HG03060 (cell line): ENCODE data around the gene TRMT5.

Experiments
- ATAC-seq: cut with Tn5 transposase; IDR thresholded peaks from one replicate; pipeline ENCODE4 v1.9.1; 2021; ENCODE audit warnings: low read depth, moderate number of reproducible peaks; ENCODE audit not compliant: unreplicated experiment

Gene TRMT5, protein sequence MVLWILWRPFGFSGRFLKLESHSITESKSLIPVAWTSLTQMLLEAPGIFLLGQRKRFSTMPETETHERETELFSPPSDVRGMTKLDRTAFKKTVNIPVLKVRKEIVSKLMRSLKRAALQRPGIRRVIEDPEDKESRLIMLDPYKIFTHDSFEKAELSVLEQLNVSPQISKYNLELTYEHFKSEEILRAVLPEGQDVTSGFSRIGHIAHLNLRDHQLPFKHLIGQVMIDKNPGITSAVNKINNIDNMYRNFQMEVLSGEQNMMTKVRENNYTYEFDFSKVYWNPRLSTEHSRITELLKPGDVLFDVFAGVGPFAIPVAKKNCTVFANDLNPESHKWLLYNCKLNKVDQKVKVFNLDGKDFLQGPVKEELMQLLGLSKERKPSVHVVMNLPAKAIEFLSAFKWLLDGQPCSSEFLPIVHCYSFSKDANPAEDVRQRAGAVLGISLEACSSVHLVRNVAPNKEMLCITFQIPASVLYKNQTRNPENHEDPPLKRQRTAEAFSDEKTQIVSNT

DNA sequence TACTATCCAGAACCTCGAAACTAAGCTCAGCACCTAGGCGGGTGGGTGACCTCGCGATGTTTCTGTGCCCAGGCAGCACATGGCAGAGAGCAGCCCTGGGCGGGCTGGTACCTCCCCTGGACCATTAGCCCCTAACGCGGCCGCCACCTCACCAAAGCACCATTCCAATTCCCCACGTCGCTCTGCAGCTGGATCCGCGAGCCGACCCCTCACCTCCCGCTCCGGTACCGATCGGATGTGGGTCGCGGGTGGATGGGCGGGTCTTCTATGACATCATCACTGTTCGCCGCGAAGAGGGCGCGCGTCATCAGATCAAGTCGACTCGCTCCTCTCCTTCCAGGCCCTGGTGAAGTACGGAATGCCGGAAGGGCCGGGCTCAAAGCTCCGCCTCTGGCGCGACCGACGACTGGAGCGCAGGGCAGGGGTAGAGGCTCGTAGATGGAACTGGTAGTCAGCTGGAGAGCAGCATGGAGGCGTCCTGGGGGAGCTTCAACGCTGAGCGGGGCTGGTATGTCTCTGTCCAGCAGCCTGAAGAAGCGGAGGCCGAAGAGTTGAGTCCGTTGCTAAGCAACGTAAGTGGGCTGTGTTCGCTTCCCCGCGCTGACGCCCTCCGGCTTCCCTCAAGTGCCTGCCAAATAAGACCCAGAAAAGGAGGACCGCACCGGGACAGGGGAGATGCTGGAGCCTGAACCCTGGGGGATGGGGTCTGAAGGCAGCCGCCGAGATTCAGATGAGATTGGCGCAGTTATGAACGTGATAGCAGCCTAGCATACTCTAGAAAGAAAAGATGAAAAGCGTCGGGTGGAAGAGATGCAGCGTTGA, at the start of gene TRMT5, which contains the start of gene SLC38A6:
Gene TRMT5 (minus strand): TSS at position 269 of the 822 bp plus-strand sequence. CDS start 106 bp downstream, at position 163.
Gene SLC38A6 (plus strand): TSS at position 435 of the 822 bp plus-strand sequence. CDS start 33 bp downstream, at position 468.
- ATAC-seq: peak; percentile 67

DNA sequence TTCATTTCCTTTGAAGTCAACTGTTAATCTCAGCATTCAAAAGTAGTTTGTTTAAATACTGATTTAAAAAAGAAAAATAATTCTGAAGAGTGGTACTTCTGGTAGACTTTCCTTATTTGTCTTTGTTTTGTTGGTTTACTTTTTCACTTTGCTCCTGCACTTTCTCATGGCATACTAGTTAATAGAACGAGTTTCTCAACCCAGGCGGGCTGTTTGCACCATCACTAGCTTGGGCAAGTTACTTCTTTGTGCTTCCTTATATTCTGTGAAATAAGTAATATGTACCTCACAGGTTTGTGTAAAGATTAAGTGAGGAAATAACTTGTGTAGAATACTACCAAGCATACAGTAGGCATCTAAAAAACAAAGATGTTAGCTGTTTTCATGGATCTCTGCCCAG, 45.6 kb upstream of the TRMT5 start:
- ATAC-seq: no peak

DNA sequence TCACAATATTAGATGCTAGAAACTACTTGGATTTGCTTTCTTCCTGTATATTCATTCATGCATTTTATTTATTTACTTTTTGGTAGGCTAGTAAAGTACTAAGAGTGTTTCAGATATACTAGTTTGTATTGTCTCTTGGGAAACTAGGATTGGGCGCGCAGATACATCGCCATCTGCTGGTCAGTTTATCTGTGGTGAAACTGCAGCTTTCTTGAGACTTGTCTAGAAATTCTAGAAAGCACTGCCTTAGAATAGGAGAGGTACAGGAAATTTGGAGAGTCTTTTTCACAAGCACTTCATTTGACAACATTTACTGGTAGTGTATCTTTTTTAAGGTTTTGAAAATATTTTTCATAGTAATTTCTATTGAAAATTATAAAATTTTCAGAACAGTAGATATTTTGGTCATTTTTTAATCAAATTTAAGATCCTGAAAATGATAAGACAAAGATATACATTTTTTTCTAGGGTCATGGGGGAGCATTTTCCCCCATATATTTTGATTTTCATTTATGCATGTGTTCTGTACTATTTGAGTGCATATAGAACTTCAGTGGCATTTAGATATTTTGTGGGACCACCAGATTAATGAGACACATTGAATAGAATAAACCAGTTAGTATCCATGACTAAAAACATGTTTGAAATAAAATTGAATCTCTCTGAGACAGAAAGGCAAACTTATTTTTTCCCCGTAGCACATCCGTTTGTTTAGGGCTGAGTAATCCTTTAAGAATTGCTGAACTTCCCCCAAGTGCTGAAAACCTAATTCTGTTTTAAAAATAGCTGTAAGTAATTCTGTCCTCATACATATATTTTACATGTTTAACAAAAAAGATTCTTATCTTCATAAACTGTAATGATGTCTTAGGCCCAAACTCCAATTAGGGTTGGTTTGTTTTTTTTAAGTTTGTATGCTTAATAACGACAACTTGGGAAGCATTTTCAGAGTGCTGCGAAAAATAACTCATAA, 44.7 kb upstream of the TRMT5 start:
- ATAC-seq: no peak

DNA sequence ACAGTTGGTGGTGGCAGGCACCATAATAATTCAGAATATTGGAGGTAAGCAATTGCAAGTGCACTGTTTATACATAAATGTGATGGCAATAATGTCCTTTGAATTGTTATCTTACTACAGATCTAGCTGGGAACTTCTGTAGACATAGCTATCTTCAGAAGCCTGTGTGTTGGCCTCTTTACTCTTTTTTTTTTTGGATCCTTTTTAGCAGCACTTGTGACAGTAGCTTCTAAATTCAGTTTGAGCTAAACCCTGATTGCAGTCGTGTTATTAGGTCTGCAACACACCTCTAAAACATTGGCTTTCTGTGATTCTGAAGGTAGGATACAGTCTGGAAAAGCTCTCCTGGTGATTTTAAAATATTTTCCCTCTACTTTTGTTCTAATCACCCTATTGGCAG, 38.7 kb upstream of the TRMT5 start:
- no peak for ATAC-seq

DNA sequence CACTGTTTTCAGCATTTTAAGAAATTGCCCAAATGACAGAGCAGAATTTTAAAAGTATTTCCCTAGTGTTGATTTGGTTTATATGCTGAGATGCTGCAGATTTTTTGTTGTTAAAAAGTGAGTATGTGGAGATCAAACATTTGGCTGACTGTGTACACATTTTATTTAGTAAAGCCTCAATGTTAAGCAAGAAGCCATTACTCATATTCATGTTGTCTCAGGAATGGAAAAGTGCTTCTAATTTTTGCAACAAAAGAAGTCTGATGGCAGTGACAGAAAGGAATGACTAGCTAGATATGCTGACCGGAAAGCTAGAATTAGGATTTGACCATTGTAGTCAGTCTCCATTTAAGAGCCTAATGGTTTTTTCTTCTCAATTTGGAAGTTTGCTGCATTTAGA, 22.7 kb upstream of the TRMT5 start:
- no peak for ATAC-seq

DNA sequence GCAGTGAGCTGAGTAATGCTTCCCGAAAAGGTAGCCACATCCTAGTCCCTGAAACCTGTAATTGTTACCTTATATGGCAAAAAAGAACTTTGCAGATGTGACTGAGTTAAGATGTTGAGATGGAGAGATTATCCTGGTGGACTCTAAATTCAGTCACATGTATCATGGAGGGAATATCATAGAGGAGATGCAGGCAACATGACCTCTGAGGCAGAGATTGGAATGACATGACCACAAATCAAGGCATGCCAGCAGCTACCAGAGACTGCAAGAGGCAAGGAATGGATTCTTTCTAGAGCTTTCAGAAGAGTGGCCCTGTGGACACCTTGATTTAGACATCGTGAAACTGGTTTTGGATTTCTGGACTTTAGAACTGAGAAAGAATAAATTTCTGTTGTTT, 18.7 kb upstream of the TRMT5 start:
- ATAC-seq: no peak

DNA sequence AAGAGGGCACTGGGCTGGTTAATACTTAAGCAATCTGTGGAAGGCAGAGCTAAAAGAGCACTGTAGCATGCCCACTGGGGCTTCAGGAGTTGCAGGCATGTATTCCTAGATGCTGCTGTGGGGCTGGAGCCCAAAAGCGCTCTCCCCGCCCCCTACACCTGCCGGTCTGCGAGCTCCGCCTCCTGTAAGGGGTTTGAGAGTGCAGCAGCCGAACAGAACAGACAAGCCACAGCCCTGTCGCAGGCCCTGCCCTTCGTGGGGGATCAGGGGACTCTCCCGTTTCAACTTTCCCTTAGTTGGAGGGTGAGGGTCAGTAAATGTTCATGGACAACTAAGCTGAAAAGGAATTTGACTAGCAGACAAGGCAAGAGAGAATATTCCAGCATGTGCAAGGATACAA, 17.7 kb upstream of the TRMT5 start:
- ATAC-seq: no peak

DNA sequence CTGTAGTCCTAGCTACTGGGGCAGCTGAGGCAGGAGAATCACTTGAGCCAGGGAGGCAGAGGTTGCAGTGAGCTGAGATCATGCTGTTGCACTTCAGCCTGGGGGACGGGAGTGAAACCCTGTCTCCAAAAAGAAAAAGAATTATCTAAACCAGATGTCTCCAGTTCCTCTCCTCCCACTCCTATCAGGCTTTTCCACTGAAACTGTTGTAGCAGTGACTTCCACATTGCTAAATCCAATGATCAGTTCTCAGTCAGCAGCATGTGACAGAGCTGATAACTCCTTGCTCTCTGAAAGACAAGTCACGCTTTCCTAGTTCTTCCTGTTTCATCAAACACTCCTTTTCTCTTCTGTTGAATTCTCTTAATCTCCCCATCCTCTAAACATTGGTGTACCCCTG, 8.7 kb upstream of the TRMT5 start:
- ATAC-seq: no peak

DNA sequence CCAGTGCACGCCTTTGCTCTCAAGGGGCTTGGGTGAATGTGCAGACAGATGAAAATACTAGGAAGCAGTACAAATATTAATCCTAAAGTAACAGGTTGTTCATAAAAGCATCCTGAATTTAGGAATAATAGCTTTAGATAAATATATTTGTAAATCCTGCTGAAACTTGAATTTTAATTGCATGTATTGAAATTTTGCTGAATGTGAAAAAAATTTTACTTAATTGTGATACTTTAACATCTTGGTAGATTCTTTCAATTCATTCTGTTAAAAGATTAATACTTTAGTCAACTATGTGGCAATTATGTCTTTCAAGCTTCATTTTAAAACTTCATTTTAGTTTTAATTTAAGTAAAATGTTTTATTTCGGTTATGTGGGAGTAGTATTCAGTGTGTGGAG, 5.6 kb upstream of the TRMT5 start:
- no peak for ATAC-seq

DNA sequence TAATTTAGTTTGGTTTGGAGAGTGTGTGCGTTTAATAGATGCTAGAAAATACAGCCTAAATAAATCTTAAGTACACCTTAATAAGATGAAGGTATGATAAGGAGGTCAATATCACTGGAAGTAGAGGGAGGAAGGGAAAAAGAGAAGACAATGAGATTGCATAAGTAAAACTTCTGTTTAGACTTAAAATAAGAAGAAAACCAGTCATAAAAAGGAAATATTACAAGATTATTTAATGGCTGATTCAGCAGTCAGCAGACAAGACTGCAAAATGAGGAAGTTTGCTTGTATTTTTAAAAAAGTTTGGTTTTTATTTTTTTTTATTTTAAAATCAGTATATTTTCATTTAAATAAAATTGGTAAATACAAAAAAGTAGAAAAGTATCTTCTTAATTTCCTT, 3.3 kb upstream of the TRMT5 start:
- no peak for ATAC-seq

DNA sequence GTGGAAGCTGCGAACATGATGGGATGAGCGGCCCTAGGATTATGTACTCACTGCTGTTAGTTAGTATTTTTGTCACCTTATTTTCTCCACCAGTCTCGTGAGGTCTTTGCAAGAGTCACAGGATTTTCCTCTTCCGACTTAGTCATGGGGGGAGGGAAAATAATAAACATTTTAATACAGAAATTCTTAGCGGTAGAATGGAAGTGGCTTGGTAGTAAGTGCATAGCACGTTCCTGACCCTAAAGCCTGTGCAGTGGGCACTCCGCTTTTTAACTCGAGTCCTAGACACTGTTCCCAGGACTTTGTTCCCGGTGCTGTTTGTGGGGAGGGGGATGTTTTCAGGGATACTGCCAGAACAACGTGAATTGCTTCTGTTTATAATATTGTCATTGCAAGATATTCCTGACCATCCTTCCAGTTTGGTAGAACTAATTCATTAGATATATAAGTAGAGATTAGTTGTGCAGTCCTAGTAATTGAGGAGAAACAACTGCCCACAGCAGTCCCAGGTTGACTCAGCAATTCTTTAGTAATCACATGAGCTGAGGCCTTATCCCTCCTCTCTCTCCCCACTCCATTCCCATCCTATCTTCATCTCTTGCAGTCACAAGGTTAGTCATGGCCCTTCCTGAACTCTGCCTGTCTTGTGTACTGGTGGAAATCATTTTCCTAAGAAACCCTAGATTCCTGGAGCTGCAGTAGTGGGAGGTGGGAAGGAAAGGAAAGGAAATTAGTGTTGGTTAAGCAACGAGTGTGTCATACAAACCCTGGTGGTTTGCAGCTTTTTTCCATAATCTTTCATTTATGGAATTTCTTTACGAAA, 965 bp upstream of the TRMT5 start:
- ATAC-seq: no peak

DNA sequence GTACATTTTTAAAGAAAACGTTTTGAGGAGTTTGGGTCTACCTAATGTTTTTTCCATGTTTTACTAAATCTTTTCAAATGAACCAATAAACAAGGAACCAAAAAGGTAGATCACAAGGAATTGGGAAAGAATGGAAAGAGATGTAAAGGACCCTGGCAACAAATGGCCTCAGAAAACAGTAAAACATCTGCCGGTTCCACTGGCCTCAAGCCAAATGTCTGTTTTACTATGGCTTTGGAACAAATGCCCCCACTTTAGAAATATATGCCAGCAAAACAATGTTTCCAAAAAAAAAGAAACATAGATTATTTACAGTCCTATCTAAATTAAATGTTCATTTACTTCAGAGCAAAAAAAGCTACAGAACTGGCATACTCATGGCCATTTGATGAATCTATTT, 3.0 kb downstream of the TRMT5 start:
- ATAC-seq: no peak

DNA sequence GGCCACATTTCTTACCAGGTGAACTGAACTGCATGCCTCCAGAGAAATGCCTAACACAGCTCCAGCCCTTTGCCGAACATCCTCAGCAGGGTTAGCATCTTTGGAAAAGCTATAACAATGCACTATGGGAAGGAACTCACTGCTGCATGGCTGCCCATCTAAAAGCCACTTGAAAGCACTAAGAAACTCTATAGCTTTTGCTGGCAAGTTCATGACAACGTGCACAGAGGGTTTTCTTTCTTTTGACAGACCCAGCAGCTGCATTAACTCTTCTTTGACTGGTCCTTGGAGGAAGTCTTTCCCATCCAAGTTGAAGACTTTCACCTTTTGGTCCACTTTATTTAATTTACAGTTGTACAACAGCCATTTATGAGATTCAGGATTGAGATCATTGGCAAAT, 5.3 kb downstream of the TRMT5 start:
- ATAC-seq: no peak

DNA sequence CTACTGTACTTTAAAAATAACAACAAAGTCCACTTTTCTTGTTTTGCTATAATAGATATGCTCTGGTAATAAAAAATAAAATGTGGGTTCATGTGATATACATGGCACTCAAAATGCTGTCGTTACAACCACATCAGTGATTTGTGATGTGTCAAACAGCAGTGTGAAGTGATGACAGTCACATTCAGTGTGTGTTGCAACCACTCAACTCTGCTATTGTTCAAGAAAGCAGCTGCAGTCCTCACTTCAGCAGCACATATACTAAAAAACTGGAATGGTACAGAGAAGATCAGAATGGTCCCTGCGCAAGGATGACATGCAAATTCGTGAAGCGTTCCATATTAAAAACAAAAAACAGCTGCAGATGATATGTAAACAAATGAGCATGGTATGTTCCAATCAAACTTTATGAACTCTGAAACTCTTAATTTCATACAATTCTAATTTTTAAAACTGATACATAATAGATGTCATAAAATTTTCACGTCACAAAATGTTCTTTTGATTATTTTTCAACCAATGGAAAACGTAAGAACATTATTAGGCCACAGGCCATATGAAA, 6.7 kb downstream of the TRMT5 start:
- ATAC-seq: no peak

DNA sequence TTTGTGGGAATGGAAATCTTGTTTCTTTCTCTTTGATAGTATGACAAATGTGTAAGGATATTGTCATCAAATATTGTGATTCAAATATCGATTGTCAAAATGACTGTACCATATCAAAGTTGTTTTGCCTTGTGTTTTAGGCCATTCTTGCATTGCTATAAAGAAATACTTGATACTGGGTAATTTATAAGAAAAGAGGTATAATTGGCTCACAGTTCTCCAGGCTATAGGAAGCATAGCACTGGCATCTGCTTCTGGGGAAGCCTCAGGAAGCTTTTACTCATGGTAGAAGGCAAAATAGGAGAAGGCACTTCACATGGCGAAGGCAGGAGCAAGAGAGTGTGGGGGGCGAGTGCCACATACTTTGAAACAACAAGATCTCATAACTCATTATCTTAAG, 7.8 kb downstream of the TRMT5 start:
- ATAC-seq: no peak

DNA sequence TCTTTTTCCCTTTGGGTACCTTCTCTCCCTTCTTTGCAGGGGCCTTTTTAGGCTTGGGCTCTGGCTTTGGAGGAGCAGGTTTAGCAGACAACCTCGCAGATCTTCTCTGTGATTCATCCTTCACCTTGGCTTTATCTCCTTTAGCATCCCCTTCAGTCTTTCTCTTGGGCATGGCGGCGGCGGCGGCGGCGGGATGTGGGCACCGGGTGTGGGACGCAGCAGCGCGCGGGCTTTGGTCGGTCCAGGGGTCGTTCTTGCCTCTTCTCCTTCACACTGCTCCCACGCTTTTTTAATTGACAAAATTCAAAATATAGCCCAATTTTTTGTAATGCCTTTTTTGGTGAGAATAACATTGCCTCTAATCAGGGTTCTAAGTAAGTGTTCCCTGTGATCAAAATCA, 8.6 kb downstream of the TRMT5 start:
- ATAC-seq: no peak

DNA sequence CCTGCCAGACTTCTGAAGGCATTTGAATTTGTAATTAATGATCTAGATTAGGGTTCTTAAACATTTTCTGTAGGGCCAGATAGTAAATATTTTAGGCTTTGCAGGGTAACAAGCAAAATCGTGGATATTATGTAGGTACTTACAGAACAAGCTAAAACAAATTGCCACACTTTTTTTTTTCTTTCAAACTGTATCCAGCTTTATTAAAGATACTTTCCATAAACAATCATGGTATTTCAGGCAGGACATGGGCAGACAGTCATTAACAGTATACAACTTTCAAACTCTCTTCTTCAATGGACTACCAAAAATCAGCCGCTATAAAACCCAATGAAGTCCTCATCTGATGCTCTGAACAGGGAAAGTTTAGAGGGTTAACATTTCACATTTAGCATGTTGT, 9.6 kb downstream of the TRMT5 start:
- ATAC-seq: no peak

DNA sequence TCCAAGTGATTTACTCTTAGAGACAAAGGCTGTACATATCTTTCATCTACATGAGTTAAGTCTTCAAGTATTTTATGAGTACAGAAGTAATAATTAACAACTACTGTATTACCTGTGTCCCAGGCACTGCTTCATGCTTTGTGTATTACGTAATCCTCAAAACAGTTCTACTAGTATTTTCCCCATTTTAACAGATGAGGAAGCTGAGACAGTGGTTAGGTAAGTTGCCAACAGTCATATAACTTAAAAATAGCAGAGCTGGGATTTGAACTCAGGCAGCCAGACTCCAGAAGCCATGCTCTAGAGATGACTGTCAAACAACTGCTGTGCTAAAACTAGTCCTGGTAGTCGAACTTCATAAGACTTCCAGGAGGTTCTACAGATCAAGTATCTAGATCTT, 10.7 kb downstream of the TRMT5 start:
- ATAC-seq: no peak

DNA sequence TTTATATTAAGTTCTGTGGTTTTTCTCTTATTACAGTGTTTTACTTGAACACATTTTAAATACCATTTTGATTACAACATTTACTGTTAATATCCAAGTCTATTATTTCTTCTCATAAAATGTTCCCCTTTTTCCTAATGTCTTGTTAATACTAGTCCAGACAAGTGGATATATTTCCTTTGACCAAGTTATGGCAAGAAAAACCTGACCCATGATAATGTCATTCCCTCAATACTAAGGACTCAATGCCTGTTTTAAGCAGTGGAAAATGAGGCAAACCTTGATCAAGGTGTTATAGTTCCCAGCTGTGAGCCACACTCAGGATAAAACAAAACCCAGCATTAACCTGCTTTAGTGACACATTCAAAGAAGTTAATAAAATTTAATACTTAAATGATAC, 12.2 kb downstream of the TRMT5 start:
- ATAC-seq: no peak
